Right cardiac atrium (tissue), 5 donors: ENCODE data around the gene ESRRB. TPM values are rescaled to one million over a fixed set of nuclear protein-coding genes. Genes with fewer than 3 reads are reported as not detected.

ENCODE experiments used
- ATAC-seq, 2 donors: fragments of 200-7000 bp; cut with Tn5 transposase; one replicate each; pipeline versions ENCODE4 v1.8.0 to v1.9.1; 2020; ENCODE audit warnings: moderate library complexity in 2 of 2, mild to moderate bottlenecking in 1 of 2
- DNase-seq, 3 donors: peaks; one replicate each; pipeline ENCODE4 v3.0.0-alpha.2; 2020
- H3K27ac ChIP-seq: one replicate; pipeline ENCODE4 v1.5.1; 2013; ENCODE audit warnings: mild to moderate bottlenecking, low read length, control low read depth, moderate library complexity
- H3K27me3 ChIP-seq: one replicate; pipeline ENCODE4 v1.6.1; 2013; ENCODE audit not compliant: control insufficient read depth, insufficient read depth
- H3K4me1 ChIP-seq: one replicate; pipeline ENCODE4 v1.6.1; 2013; ENCODE audit warnings: low read length; ENCODE audit not compliant: control insufficient read depth, insufficient read depth
- H3K4me3 ChIP-seq: one replicate; pipeline ENCODE4 v1.5.1; 2013; ENCODE audit warnings: low read length, control low read depth
- H3K9me3 ChIP-seq: one replicate; pipeline ENCODE4 v1.6.1; 2013; ENCODE audit warnings: low read length; ENCODE audit not compliant: control insufficient read depth
- WGBS: extraction: QIAGEN DNeasy Blood & Tissue Kit; methylation state at CpG from one replicate; pipeline ENCODE4 v1.1.7; 2013; 5-methylcytosine and 5-hydroxymethylcytosine counted together
- intact Hi-C, 4 donors: fragments of 100-400 bp; cut with DNase I; formaldehyde crosslinking; loops; one replicate each; pipeline versions ENCODE4 v1.11.0 to v1.14.0; 2022 to 2023
- polyA plus RNA-seq: library from polyadenylated mRNA; stranded (reverse); fragments of 200-250 nt; gene quantifications from one replicate; pipeline ENCODE4 v1.2.3, GENCODE V29; 2013
- total RNA-seq, 4 donors: library from RNA; stranded (reverse); fragmentation: NEBNext Ultra II Directional; extraction: Animal tissue kit (Norgen Biotek cat#: 25700); gene quantifications; one replicate each; pipeline ENCODE4 v1.2.1, GENCODE V29; 2021
- donor health status: healthy with polysubstance abuse.
- donor health status: DM: no; HTN: yes; CAD: no.
- donor health status: DM: no; HTN: no; CAD: no.
- donor health status: DM: no; HTN: yes; CAD: no; lungs with severe emphysema.
- donor health status: DM: yes; HTN: yes; CAD: no.

Gene ESRRB
- total and polyA plus RNA-seq, 5 donors: 7.2 to 10.3 (median 8.7) TPM

DNA sequence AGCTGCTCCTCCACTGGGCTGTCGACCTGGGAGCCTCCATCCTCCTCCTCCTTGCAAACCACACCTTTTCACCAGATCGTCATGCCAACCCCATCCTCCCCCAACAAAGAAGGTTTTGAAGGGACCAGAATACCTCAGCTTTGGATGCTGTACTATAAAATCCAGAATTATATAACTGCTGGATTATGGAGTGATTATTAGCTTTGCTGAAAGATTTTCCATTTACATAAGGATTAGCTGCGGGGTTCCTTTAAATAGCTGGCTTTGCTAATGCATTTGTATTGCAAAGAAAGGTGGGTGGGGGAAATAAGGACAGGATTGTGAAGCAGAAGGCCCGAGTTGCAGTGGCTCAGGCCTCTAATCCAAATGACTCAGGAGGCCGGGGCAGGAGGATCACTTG is 36.6 kb downstream of the ESRRB start:
- DNase-seq (no peak), ATAC-seq (no peak)
- H3K4me3 ChIP-seq: no peak overlapping the region
- no peaks in the 10 kb centered on the region for H3K27me3 ChIP-seq
- 41% methylated on average over 5 of the region's 5 CpGs for WGBS
- no peaks in the 10 kb centered on the region for H3K9me3 ChIP-seq
- H3K4me1 ChIP-seq: no peaks in the 10 kb centered on the region
- intact Hi-C loops: no loop called here
- H3K27ac ChIP-seq: no peak overlapping the region

DNA sequence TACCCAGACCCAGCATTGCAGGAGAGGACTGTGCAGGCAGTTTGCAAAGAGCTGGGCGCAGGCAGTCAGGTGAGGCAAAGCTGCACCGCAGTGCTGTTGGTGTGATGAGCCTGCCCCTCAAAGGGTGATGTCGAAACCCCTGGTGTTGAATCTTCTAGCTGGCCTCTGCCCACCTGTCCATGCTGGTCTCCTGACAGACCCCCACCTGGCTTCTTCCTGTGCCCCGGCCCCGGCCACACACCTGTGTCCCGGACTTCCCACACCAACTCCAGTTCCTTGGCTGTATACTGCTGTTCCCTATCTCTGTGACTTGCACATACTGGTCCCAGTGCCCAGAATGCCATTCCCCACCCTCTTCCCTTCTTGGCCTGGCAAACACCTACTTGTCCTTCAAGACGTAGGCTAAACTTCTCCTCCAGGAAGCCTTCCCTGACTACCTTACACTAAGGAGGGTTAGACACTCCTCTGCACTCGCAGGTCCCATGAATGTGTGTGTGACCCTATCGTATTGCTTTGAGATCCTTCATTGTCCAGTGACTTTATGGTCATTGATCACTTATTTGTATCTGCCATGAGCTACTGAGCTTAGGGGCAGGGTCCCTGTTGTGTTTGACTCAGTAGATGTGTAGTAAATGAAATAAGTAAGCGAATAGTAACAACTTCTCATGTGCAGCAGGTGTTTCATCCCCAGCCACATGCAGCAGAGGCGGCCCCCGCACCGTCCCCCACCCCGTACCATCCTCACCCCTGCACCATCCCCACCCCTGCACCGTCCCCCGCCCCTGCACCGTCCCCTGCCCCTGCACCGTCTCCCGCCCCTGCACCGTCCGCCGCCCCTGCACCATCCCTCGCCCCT is 37.4 kb downstream of the ESRRB start:
- no peak for ATAC-seq
- Histone ChIP-seq H3K27me3 (no peaks in the 10 kb centered on the region), H3K4me1 (no peaks in the 10 kb centered on the region), H3K4me3 (no peak overlapping the region), H3K9me3 (no peaks in the 10 kb centered on the region), H3K27ac (no peak overlapping the region)
- WGBS: 36% methylated on average over 21 of the region's 23 CpGs
- intact Hi-C loops: no loop called here
- no peak for DNase-seq

- WGBS: 10% methylated on average over 36 of the region's 36 CpGs
- no peak for DNase-seq
- no peaks in the 10 kb centered on the region for H3K27me3 ChIP-seq
- no peak for ATAC-seq
- H3K27ac ChIP-seq: no peak overlapping the region
- intact Hi-C loops: no loop called here
- H3K9me3 ChIP-seq: no peaks in the 10 kb centered on the region
- no peaks in the 10 kb centered on the region for H3K4me1 ChIP-seq
- H3K4me3 ChIP-seq: no peak overlapping the region
Observed at GRCh38 chr14:76413962-76414600, 38.1 kb downstream of the ESRRB start.

GRCh38 chr14:76419399-76419798 is 43.5 kb downstream of the ESRRB start:
- DNase-seq (no peak), ATAC-seq (no peak)
- H3K27me3 ChIP-seq: no peaks in the 10 kb centered on the region
- H3K27ac ChIP-seq: no peak overlapping the region
- no peaks in the 10 kb centered on the region for H3K4me1 ChIP-seq
- WGBS: 53% methylated on average over 3 of the region's 3 CpGs
- no peak overlapping the region for H3K4me3 ChIP-seq
- intact Hi-C loops: no loop called here
- no peaks in the 10 kb centered on the region for H3K9me3 ChIP-seq

DNA sequence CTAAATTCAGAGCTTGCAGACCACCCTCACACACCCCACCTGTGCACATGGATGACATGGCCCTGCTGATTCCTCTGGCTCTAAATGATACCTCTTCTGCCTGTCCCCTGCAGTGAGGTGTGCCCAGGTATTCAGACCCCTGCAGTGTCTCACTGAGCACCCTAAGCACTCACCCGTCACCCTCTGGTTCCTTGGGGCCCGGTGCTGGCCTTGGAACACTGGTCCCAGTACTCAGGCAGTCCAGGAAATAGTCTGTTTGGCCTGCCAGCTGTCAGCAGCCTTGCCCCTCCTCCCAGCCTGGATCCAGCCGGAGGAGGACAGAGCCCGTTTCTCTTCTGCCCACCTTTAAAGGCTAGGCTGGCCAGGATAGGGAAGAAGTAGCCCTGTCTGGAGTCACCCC is 44.9 kb downstream of the ESRRB start:
- Histone ChIP-seq H3K27ac (no peak overlapping the region), H3K9me3 (no peaks in the 10 kb centered on the region), H3K4me3 (no peak overlapping the region), H3K27me3 (no peaks in the 10 kb centered on the region), H3K4me1 (no peaks in the 10 kb centered on the region)
- DNase-seq (no peak), ATAC-seq (no peak)
- 50% methylated on average over 4 of the region's 4 CpGs for WGBS
- intact Hi-C loops: no loop called here

DNA sequence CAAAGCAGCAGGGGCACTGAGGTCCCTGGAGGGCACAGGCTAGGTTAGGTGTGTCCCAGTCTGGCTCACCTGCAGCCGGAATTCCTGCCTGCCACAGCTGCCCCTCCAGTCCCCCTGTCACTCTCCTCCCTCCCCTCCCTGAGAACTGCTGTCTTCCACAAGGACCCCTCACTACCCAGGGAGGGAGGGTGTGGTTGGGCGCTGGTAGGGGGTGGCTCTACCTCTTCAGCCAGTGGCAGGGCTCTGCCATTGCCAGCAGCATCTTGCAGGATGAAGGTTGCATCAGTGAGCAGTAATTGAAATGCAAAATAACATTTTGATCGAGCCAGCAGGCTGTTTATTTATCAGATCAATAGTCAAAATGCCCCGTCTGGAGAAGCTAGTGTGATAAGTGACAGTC is 45.7 kb downstream of the ESRRB start:
- no peaks in the 10 kb centered on the region for H3K9me3 ChIP-seq
- 53% methylated on average over 4 of the region's 4 CpGs for WGBS
- no peaks in the 10 kb centered on the region for H3K4me1 ChIP-seq

DNA sequence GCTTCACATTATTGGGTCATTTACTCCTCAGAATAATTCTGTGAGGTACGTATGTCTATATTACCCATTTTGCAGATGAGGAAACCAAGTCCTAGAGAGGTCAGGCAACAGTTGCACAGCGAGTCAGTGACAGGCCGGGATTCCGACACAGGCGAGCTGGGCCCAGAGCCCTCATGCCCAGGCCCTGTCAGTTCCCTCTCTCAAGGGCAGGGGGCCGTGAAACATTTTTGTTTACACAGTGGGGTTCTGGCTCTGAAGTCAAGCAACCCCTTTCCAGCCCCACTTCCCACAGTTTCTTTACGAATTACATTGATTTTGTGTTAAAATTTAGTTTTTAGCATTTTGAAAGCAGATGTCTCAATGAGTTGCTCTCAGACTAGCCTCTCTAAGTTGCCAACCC is 46.7 kb downstream of the ESRRB start:
- Histone ChIP-seq H3K27me3 (no peaks in the 10 kb centered on the region), H3K4me1 (no peaks in the 10 kb centered on the region), H3K4me3 (no peak overlapping the region), H3K9me3 (no peaks in the 10 kb centered on the region), H3K27ac (no peak overlapping the region)
- WGBS: 89% methylated on average over 7 of the region's 7 CpGs
- DNase-seq: no peak
- intact Hi-C loops: no loop called here
- no peak for ATAC-seq

More for the DNA sequence above, 45.7 kb downstream of the ESRRB start:
- H3K27me3 ChIP-seq: no peaks in the 10 kb centered on the region
- H3K27ac ChIP-seq: no peak overlapping the region
- intact Hi-C loops: no loop called here
- DNase-seq (no peak), ATAC-seq (no peak)
- H3K4me3 ChIP-seq: no peak overlapping the region

GRCh38 chr14:76423534-76423933 is 47.6 kb downstream of the ESRRB start:
- no peak overlapping the region for H3K4me3 ChIP-seq
- no peak overlapping the region for H3K27ac ChIP-seq
- 79% methylated on average over 5 of the region's 5 CpGs for WGBS
- ATAC-seq: no peak
- H3K4me1 ChIP-seq: no peaks in the 10 kb centered on the region
- no peaks in the 10 kb centered on the region for H3K9me3 ChIP-seq
- intact Hi-C loops: no loop called here
- H3K27me3 ChIP-seq: no peaks in the 10 kb centered on the region
- DNase-seq: no peak

DNA sequence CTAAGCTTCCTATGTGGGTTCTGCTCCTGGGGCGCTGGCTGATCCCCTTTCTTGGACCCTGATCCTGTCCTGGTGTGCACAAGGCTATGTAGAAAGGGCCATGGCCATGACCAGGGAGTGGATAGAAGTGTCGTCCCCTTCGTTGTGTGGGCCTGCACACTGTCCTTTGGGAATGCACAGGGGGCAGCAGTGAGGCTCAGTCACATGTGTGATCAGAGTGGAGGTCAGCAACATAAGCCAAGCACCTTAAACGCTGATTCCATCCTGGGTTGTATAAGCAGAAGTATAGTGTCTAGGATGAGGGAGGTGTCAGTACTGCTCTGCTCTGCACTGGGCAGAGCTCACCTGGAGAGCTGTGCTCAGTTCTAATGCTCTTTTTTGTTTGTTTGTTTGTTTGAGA is 48.4 kb downstream of the ESRRB start:
- H3K9me3 ChIP-seq: no peaks in the 10 kb centered on the region
- no peaks in the 10 kb centered on the region for H3K4me1 ChIP-seq
- H3K27ac ChIP-seq: no peak overlapping the region
- DNase-seq (no peak), ATAC-seq (no peak)
- no peak overlapping the region for H3K4me3 ChIP-seq
- no peaks in the 10 kb centered on the region for H3K27me3 ChIP-seq
- intact Hi-C loops: no loop called here
- WGBS: 81% methylated on average over 4 of the region's 4 CpGs

DNA sequence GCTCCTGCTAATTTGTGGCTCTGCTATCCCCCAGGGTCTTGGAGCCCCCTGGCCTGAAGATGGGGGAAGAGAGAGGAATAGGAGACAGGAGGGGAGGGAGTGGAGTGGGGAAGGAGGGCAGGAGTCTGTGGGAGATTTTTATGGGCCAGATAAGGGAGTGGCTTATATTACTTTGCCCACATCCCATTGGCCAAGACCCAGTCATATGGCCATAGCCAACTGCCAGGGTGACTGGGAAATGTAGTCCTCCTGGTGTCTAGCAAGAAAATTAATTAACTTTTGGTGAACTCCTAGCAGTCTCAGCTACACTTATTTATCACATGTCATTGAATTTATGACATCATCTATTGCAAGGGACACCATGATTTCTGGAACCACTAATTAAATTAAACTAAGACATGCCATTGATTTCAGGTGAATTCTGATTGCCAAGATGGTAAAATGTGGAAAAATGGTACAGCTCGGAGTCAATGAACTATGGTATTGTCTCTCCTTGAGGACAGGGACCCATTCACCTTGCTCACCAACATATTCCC is 50.3 kb downstream of the ESRRB start:
- ATAC-seq: no peak
- Histone ChIP-seq H3K27me3 (no peaks in the 10 kb centered on the region), H3K4me3 (no peak overlapping the region), H3K27ac (no peak overlapping the region), H3K4me1 (no peaks in the 10 kb centered on the region), H3K9me3 (no peaks in the 10 kb centered on the region)
- 98% methylated on average over 1 of the region's 1 CpG for WGBS
- DNase-seq: no peak
- intact Hi-C loops: no loop called here

DNA sequence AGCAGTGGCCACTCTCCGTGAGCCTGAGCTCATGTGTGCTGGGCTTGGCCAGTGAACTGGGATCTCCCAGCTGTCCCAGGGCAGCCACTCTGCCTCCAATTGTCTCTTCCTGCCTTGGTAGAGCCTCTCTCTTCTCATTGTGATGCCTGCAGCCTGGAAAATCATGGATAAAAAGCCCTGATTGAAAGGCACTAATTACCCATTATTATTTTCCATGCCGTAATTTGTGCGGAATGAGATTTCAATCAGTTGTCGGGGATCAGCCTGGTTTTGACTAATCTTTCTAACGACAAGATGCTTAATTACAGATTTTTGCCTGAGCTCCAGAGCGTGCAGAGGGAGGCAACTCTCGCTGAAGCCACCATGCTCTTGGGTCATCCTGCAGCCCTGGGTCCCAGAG is 52.7 kb downstream of the ESRRB start:
- intact Hi-C loops: no loop called here
- Histone ChIP-seq H3K9me3 (no peaks in the 10 kb centered on the region), H3K27me3 (no peaks in the 10 kb centered on the region), H3K27ac (no peak overlapping the region), H3K4me3 (no peak overlapping the region), H3K4me1 (no peaks in the 10 kb centered on the region)
- DNase-seq (no peak), ATAC-seq (no peak)
- WGBS: 71% methylated on average over 7 of the region's 7 CpGs
